H1 (cell line): Measurements from ENCODE around the gene OR5B3. TPM values are rescaled to one million over a fixed set of nuclear protein-coding genes. Genes with fewer than 3 reads are reported as not detected.

Experiments
- CTCF ChIA-PET: fragments of 300-600 bp; sonication (Branson Sonifier 250); formaldehyde crosslinking; loops from one replicate; lab custom pipeline; 2021; ENCODE audit not compliant: partially characterized antibody; lab: Charles Lee
- POLR2A ChIA-PET: fragments of 300-600 bp; sonication (Branson Sonifier 250); formaldehyde crosslinking; loops from one replicate; lab custom pipeline; 2021; ENCODE audit warnings: inconsistent platforms; ENCODE audit not compliant: partially characterized antibody; lab: Charles Lee
- DNase-seq, 2 experiments: peaks; one replicate each; pipeline versions ENCODE4 v3.0.0 to v3.0.0-alpha.2; 2010 to 2022; ENCODE audit warnings: low spot score in 2 of 2, low read depth in 1 of 2, mixed read lengths in 1 of 2
- FAIRE-seq: peaks from 2 replicates; lab custom pipeline; 2011; peaks lifted over from hg19 to GRCh38; lab: Jason Lieb, UNC
- H2AFZ ChIP-seq: 2 replicates; pipeline ENCODE4 v1.8.1; 2012; ENCODE audit warnings: low read length, inconsistent platforms
- H2AK5ac ChIP-seq: 2 replicates; pipeline ENCODE4 v1.6.1; 2013; ENCODE audit warnings: low read depth, low read length
- H2BK120ac ChIP-seq: replicated peaks from 2 replicates; pipeline ENCODE3; 2013; ENCODE audit warnings: low read depth, low read length, inconsistent platforms
- H2BK12ac ChIP-seq: 2 replicates; pipeline ENCODE4 v1.6.1; 2013; ENCODE audit warnings: low read depth, low read length
- H2BK15ac ChIP-seq: 2 replicates; pipeline ENCODE4 v1.6.1; 2013; ENCODE audit warnings: low read length
- H2BK20ac ChIP-seq: 2 replicates; pipeline ENCODE4 v1.6.1; 2013; ENCODE audit warnings: low read length
- H2BK5ac ChIP-seq: 2 replicates; pipeline ENCODE4 v1.6.1; 2013; ENCODE audit warnings: low read depth, low read length
- H3K14ac ChIP-seq: 2 replicates; pipeline ENCODE4 v1.6.1; 2013; ENCODE audit warnings: inconsistent platforms; ENCODE audit not compliant: insufficient read length
- H3K18ac ChIP-seq: 2 replicates; pipeline ENCODE4 v1.6.1; 2013; ENCODE audit warnings: low read length; ENCODE audit errors: extremely low read depth
- H3K23ac ChIP-seq: 2 replicates; pipeline ENCODE4 v1.6.1; 2013; ENCODE audit warnings: inconsistent platforms; ENCODE audit not compliant: insufficient read length
- H3K23me2 ChIP-seq: 2 replicates; pipeline ENCODE4 v1.6.1; 2013; ENCODE audit warnings: low read depth, low read length
- H3K27ac ChIP-seq: 2 replicates; pipeline ENCODE4 v1.6.1; 2011; ENCODE audit warnings: low read depth, low read length, inconsistent platforms
- H3K27me3 ChIP-seq, 4 experiments: replicated peaks in 1 of 4; 1 replicate in 1 of 4; 2 replicates in 3 of 4; pipeline versions ENCODE4 v1.6.1 to v1.8.1; 2011 to 2013; ENCODE audit warnings: low read length in 3 of 4, mild to moderate bottlenecking in 3 of 4, inconsistent platforms in 2 of 4, mixed read lengths in 2 of 4, moderate library complexity in 1 of 4; ENCODE audit not compliant: control insufficient read depth in 3 of 4, insufficient read depth in 3 of 4; ENCODE audit errors: extremely low read depth in 1 of 4
- H3K36me3 ChIP-seq, 4 experiments: 2 replicates each; pipeline versions ENCODE4 v1.6.1 to v1.8.1; 2011 to 2013; ENCODE audit warnings: mild to moderate bottlenecking in 4 of 4, low read length in 3 of 4, moderate library complexity in 2 of 4, control low read depth in 1 of 4, inconsistent platforms in 1 of 4; ENCODE audit not compliant: insufficient read depth in 4 of 4, control insufficient read depth in 2 of 4
- H3K4ac ChIP-seq: replicated peaks from 2 replicates; pipeline ENCODE3; 2013; ENCODE audit warnings: low read length, low read depth, mixed read lengths, inconsistent platforms; ENCODE audit not compliant: insufficient read length
- H3K4me1 ChIP-seq, 4 experiments: replicated peaks in 1 of 4; 1 replicate in 1 of 4; 2 replicates in 3 of 4; pipeline versions ENCODE4 v1.6.1 to v1.8.1; 2011 to 2013; ENCODE audit warnings: low read length in 3 of 4, inconsistent platforms in 2 of 4, mixed read lengths in 1 of 4; ENCODE audit not compliant: insufficient read depth in 4 of 4, control insufficient read depth in 3 of 4
- H3K4me2 ChIP-seq, 2 experiments: 2 replicates each; pipeline versions ENCODE4 v1.6.1 to v1.8.1; 2011 to 2013; ENCODE audit warnings: low read depth in 2 of 2, low read length in 2 of 2, control low read depth in 1 of 2, inconsistent platforms in 1 of 2, mild to moderate bottlenecking in 1 of 2; ENCODE audit not compliant: insufficient read depth in 1 of 2
- H3K4me3 ChIP-seq, 4 experiments: fragments of 200-600, 300-600 bp in 1 of 4; sonication (generic), shearing (Covaris generic), sonication (Bioruptor Twin) in 1 of 4; 2 replicates each; pipeline versions ENCODE4 v1.5.1 to v1.8.1; 2011 to 2016; ENCODE audit warnings: low read length in 4 of 4, low read depth in 3 of 4, control low read depth in 2 of 4, inconsistent platforms in 2 of 4, mild to moderate bottlenecking in 2 of 4, mixed read lengths in 1 of 4, moderate library complexity in 1 of 4; ENCODE audit not compliant: insufficient read depth in 2 of 4; ENCODE audit errors: extremely low read depth in 1 of 4
- H3K56ac ChIP-seq: replicated peaks from 2 replicates; pipeline ENCODE3; 2013; ENCODE audit warnings: low read depth, mild to moderate bottlenecking, mixed read lengths, low read length, inconsistent platforms; ENCODE audit not compliant: insufficient read length
- H3K79me1 ChIP-seq: 2 replicates; pipeline ENCODE4 v1.6.1; 2013; ENCODE audit warnings: low read depth, low read length, control low read depth
- H3K79me2 ChIP-seq, 2 experiments: 2 replicates each; pipeline versions ENCODE4 v1.6.1 to v1.8.1; 2012 to 2013; ENCODE audit warnings: low read length in 2 of 2, mild to moderate bottlenecking in 2 of 2, inconsistent platforms in 1 of 2; ENCODE audit not compliant: insufficient read depth in 2 of 2, control insufficient read depth in 1 of 2
- H3K9ac ChIP-seq, 4 experiments: replicated peaks in 1 of 4; 1 replicate in 1 of 4; 2 replicates in 3 of 4; pipeline versions ENCODE4 v1.6.1 to v1.8.1; 2011 to 2013; ENCODE audit warnings: low read depth in 3 of 4, low read length in 3 of 4, control low read depth in 2 of 4, mild to moderate bottlenecking in 2 of 4, moderate library complexity in 2 of 4, inconsistent platforms in 1 of 4; ENCODE audit errors: extremely low read depth in 1 of 4
- H3K9me3 ChIP-seq, 2 experiments: 2 replicates each; pipeline versions ENCODE4 v1.6.1 to v1.8.1; 2012 to 2013; ENCODE audit warnings: mild to moderate bottlenecking in 2 of 2, moderate library complexity in 2 of 2, control low read depth in 1 of 2, inconsistent platforms in 1 of 2, low read depth in 1 of 2, low read length in 1 of 2, mixed read lengths in 1 of 2; ENCODE audit not compliant: insufficient read depth in 2 of 2
- H4K20me1 ChIP-seq, 2 experiments: replicated peaks in 1 of 2; 2 replicates each; pipeline versions ENCODE3 to v1.8.1; 2011 to 2013; ENCODE audit warnings: inconsistent platforms in 2 of 2, low read length in 2 of 2, mild to moderate bottlenecking in 1 of 2; ENCODE audit not compliant: insufficient read depth in 2 of 2, control insufficient read depth in 1 of 2
- H4K5ac ChIP-seq: 2 replicates; pipeline ENCODE4 v1.6.1; 2013; ENCODE audit warnings: low read length, low read depth, mixed read lengths, inconsistent platforms; ENCODE audit not compliant: insufficient read length
- H4K8ac ChIP-seq: 2 replicates; pipeline ENCODE4 v1.8.0; 2013; ENCODE audit warnings: mild to moderate bottlenecking, moderate library complexity, low read length, inconsistent platforms; ENCODE audit not compliant: insufficient read depth; ENCODE audit errors: extremely low read depth
- H4K91ac ChIP-seq: replicated peaks from 2 replicates; pipeline ENCODE3; 2013; ENCODE audit warnings: low read length, mixed read lengths, inconsistent platforms; ENCODE audit not compliant: insufficient read length
- EZH2 ChIP-seq: fragments of 200-600 bp; sonication (generic); IDR thresholded peaks from 2 replicates; pipeline ENCODE4 v1.7.1; 2012; ENCODE audit warnings: low read depth, mild to moderate bottlenecking, moderate library complexity, low read length, inconsistent platforms; ENCODE audit not compliant: severe bottlenecking
- NANOG ChIP-seq: IDR thresholded peaks from 2 replicates; pipeline ENCODE4 v1.6.1; 2011; ENCODE audit warnings: low read length, low read depth, mild to moderate bottlenecking, inconsistent platforms; ENCODE audit not compliant: insufficient read depth, poor library complexity, severe bottlenecking
- POLR2AphosphoS5 ChIP-seq: IDR thresholded peaks from 2 replicates; pipeline ENCODE4 v1.6.1; 2011; ENCODE audit warnings: low read depth, low read length
- SIRT6 ChIP-seq: IDR thresholded peaks from one replicate; pipeline ENCODE4 v1.7.1; 2012; ENCODE audit warnings: low read length, inconsistent platforms
- TEAD4 ChIP-seq: IDR thresholded peaks from 2 replicates; pipeline ENCODE4 v1.6.1; 2012; ENCODE audit warnings: low read depth, low read length, inconsistent platforms, mixed read lengths
- ZNF274 ChIP-seq: IDR thresholded peaks from 2 replicates; pipeline ENCODE4 v1.7.0; 2012; ENCODE audit warnings: low read length, borderline replicate concordance; ENCODE audit errors: extremely low read depth
- WGBS, 2 experiments: shearing (Covaris generic) in 1 of 2; methylation state at CpG; one replicate each; pipeline versions ENCODE4 v1.1.6 to v1.1.7; 2013 to 2015; ENCODE audit warnings: low lambda C conversion rate in 2 of 2, mixed read lengths in 2 of 2, inconsistent platforms in 1 of 2, low coverage in 1 of 2, missing lambda C conversion rate in 1 of 2; ENCODE audit not compliant: insufficient replicate concordance in 2 of 2, insufficient coverage in 1 of 2, insufficient read length in 1 of 2; ENCODE audit errors: extremely low coverage in 1 of 2, missing lambda C conversion rate in 1 of 2; 5-methylcytosine and 5-hydroxymethylcytosine counted together
- long read RNA-seq, 2 experiments: library from RNA in 1 of 2; library from capped mRNA in 1 of 2; stranded (forward); transcript quantifications; one replicate each; pipeline ENCODE4 v2.0.0, GENCODE V29; 2021; ENCODE audit warnings: inconsistent platforms in 1 of 2
- polyA minus RNA-seq, 3 experiments: library from RNA; depleted of rRNA, polyadenylated mRNA; stranded (reverse); fragments of >200 nt; gene quantifications; 1 replicate in 2 of 3; 2 replicates in 1 of 3; pipeline ENCODE4 v1.2.3, GENCODE V29; 2011
- polyA plus RNA-seq, 7 experiments: library from polyadenylated mRNA; depleted of rRNA in 3 of 7; stranded (reverse) in 5 of 7; unstranded in 2 of 7; fragments of >200 nt in 5 of 7; fragments of 200-250 nt in 2 of 7; gene quantifications; 1 replicate in 5 of 7; 2 replicates in 1 of 7; 4 replicates in 1 of 7; pipeline versions ENCODE4 v1.2.1 to v1.2.3, GENCODE V29; 2011 to 2013; ENCODE audit warnings: missing spikeins in 2 of 7, mixed read lengths in 2 of 7
- total RNA-seq: library from RNA; stranded (reverse); fragmentation: NEBNext Ultra II Directional; extraction: Animal tissue kit (Norgen Biotek cat#: 25700); gene quantifications from 2 replicates; pipeline ENCODE4 v1.2.1, GENCODE V29; 2021
- TF ChIP-seq, protein P1 (sequence below): IDR thresholded peaks from 2 replicates; pipeline ENCODE4 v1.6.1; 2012; ENCODE audit warnings: low read length, inconsistent platforms
- TF ChIP-seq, protein P2 (sequence below), 3 experiments: IDR thresholded peaks; 1 replicate in 2 of 3; 2 replicates in 1 of 3; pipeline versions ENCODE4 v1.5.1 to v1.6.1; 2011; ENCODE audit warnings: low read length in 3 of 3, mild to moderate bottlenecking in 3 of 3, inconsistent platforms in 2 of 3, low read depth in 1 of 3, moderate library complexity in 1 of 3; ENCODE audit not compliant: insufficient read depth in 1 of 3; ENCODE audit errors: control extremely low read depth in 1 of 3

The OR5B3 gene
- total RNA-seq (not detected in 2 replicates), polyA plus RNA-seq (2011; rRNA removed) (not detected in 2 replicates), polyA minus RNA-seq (2011; rRNA and poly(A)+ RNA removed) (not detected in 2 replicates)
- polyA plus RNA-seq (2011; cell fraction: cytosol; rRNA removed): not detected
- not detected for polyA plus RNA-seq (2011; cell fraction: nucleus; rRNA removed)
- not detected in 4 replicates for polyA plus RNA-seq (2012, experiment 1 of 2)
- not detected for polyA plus RNA-seq (2012, experiment 2 of 2)
- polyA plus RNA-seq (2013, experiment 1 of 2): not detected
- not detected for polyA plus RNA-seq (2013, experiment 2 of 2)
- not detected for polyA minus RNA-seq (2011; cell fraction: cytosol; rRNA and poly(A)+ RNA removed)
- not detected for polyA minus RNA-seq (2011; cell fraction: nucleus; rRNA and poly(A)+ RNA removed)
- long read RNA-seq, experiment 1: 0 reads
- long read RNA-seq, experiment 2: 0 reads

DNA sequence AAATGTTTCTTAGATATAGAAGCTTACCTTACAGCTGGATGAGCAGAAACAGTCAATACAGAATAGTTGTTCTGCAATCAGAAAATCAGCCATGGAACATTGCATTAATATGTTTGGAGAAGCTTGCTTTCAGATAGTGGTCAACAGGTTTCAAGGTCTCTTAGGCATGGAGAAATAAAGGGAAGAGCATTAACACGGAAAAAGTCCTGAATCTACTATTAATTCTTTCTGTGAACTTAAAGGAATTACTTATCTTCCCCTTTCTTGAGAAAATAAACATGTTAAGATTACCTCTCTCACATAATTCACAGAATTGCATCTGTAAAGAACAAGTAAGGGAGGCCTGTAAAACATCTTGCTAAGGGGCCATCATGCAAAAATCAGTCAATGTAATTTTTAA, at the start of gene OR5B3:
Gene OR5B3, minus strand, starts transcription at position 101 of the 400 bp plus-strand sequence. CDS start 3,465 bp downstream, outside the sequence.
- no peak within 1 kb of the TSS for H2AFZ ChIP-seq
- FAIRE-seq (no peak), DNase-seq (no peak)
- H2BK5ac ChIP-seq: no peak within 1 kb of the TSS
- H3K79me2 ChIP-seq: no peaks in the 10 kb centered on the region
- WGBS, 2 experiments: 75% methylated on average over 1 of the region's 1 CpG; no CpG with 5 or more reads in 1 of the 2 experiments
- H3K18ac ChIP-seq: no peak within 1 kb of the TSS
- no peaks in the 10 kb centered on the region for H3K4me1 ChIP-seq
- CTCF ChIA-PET: interaction anchor here (0.6 kb wide), 1 partner anchor 596 kb away, joined by 5 read pairs; no protein-coding TSS in a partner anchor
- no peak within 1 kb of the TSS for H3K14ac ChIP-seq
- H3K56ac ChIP-seq: no peak within 1 kb of the TSS
- H3K79me1 ChIP-seq: no peaks in the 10 kb centered on the region
- no peak within 1 kb of the TSS for H4K8ac ChIP-seq
- no peak within 1 kb of the TSS for H2BK12ac ChIP-seq
- POLR2A ChIA-PET: no interaction called here
- H3K9ac ChIP-seq: no peak within 1 kb of the TSS
- H3K4ac ChIP-seq: no peak within 1 kb of the TSS
- H4K5ac ChIP-seq: no peak within 1 kb of the TSS
- H4K91ac ChIP-seq: no peak within 1 kb of the TSS
- H3K36me3 ChIP-seq: no peaks in the 10 kb centered on the region
- H3K23ac ChIP-seq: no peak within 1 kb of the TSS
- H2AK5ac ChIP-seq: no peak within 1 kb of the TSS
- no peak within 1 kb of the TSS for H3K4me2 ChIP-seq
- no peak within 1 kb of the TSS for H2BK15ac ChIP-seq
- no peak within 1 kb of the TSS for H2BK120ac ChIP-seq
- H3K27ac ChIP-seq: no peak within 1 kb of the TSS
- H2BK20ac ChIP-seq: no peak within 1 kb of the TSS
- no peaks in the 10 kb centered on the region for H3K27me3 ChIP-seq
- no peaks in the 10 kb centered on the region for H4K20me1 ChIP-seq
- no peak within 1 kb of the TSS for H3K4me3 ChIP-seq
- H3K23me2 ChIP-seq: no peaks in the 10 kb centered on the region
- H3K9me3 ChIP-seq: peaks cover 22 to 29% of the 10 kb centered on the region in 2 experiments; a peak in 3 of 4 replicates
- TF ChIP-seq POLR2AphosphoS5: no peak
- TF ChIP-seq NANOG: no peak
- TF ChIP-seq, protein P1, sequence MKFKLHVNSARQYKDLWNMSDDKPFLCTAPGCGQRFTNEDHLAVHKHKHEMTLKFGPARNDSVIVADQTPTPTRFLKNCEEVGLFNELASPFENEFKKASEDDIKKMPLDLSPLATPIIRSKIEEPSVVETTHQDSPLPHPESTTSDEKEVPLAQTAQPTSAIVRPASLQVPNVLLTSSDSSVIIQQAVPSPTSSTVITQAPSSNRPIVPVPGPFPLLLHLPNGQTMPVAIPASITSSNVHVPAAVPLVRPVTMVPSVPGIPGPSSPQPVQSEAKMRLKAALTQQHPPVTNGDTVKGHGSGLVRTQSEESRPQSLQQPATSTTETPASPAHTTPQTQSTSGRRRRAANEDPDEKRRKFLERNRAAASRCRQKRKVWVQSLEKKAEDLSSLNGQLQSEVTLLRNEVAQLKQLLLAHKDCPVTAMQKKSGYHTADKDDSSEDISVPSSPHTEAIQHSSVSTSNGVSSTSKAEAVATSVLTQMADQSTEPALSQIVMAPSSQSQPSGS: no peak
- TF ChIP-seq ZNF274: no peak
- no peak for TF ChIP-seq TEAD4
- no peak for TF ChIP-seq EZH2
- TF ChIP-seq, protein P2, sequence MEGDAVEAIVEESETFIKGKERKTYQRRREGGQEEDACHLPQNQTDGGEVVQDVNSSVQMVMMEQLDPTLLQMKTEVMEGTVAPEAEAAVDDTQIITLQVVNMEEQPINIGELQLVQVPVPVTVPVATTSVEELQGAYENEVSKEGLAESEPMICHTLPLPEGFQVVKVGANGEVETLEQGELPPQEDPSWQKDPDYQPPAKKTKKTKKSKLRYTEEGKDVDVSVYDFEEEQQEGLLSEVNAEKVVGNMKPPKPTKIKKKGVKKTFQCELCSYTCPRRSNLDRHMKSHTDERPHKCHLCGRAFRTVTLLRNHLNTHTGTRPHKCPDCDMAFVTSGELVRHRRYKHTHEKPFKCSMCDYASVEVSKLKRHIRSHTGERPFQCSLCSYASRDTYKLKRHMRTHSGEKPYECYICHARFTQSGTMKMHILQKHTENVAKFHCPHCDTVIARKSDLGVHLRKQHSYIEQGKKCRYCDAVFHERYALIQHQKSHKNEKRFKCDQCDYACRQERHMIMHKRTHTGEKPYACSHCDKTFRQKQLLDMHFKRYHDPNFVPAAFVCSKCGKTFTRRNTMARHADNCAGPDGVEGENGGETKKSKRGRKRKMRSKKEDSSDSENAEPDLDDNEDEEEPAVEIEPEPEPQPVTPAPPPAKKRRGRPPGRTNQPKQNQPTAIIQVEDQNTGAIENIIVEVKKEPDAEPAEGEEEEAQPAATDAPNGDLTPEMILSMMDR (IDR thresholded peaks at IDR 0.05; ENCODE audit: control extremely low read depth in 1 of 3, insufficient read depth in 1 of 3, low read depth in 1 of 3, low read length in 3 of 3): no peak
- no peak for TF ChIP-seq SIRT6
